ENCODE results near the gene FBXO48.

FBXO48 gene

GRCh38 chr2:68487773-68488355 lies 20.8 kb upstream of the FBXO48 start:
- no peaks in the 10 kb centered on the region for H3F3A ChIP-seq (ENCODE audit: insufficient read depth, low read length)

DNA sequence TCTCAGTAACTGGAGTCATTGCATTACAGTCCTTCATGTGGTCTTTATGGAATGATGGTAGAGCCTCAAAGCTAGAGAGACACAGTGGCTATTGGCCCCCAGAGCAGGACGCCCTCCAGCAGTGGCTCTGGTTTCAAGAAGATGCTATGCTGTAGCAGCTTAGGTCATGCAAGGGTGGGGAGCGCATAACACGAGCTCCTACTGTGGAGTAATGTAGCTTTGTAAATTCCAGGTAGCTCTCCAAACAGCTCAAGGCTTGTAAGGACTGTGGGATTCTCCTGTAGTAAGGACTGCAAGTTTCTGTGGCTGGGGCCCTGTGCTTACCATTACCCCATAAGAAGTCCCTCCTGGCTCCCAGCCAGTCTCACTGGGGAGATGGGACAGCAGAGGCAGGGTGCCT lies 15.9 kb upstream of the FBXO48 start:
- Histone ChIP-seq H3K36me3 (ENCODE audit: insufficient read depth, low read length) (no peaks in the 10 kb centered on the region), H3F3A (ENCODE audit: insufficient read depth, low read length) (no peaks in the 10 kb centered on the region), H3K4me2 (ENCODE audit: low read length) (no peak overlapping the region), H3K9me2 (ENCODE audit: low read depth, low read length) (no peaks in the 10 kb centered on the region), H3K4me1 (ENCODE audit: insufficient read depth, low read length, severe bottlenecking) (no peaks in the 10 kb centered on the region), H3K9me3 (ENCODE audit: low read length) (no peaks in the 10 kb centered on the region), H3K4me3 (ENCODE audit: low read depth, low read length, poor library complexity, severe bottlenecking) (no peak overlapping the region), H3K27me3 (ENCODE audit: insufficient read depth, low read length) (no peaks in the 10 kb centered on the region), H3K9ac (ENCODE audit: low read length) (no peak overlapping the region), H2AFZ (ENCODE audit: low read length) (no peak overlapping the region), H4K20me1 (ENCODE audit: insufficient read depth, low read length) (no peaks in the 10 kb centered on the region), H3K27ac (ENCODE audit: low read depth, low read length, poor library complexity, severe bottlenecking) (no peak overlapping the region), H3K79me2 (ENCODE audit: insufficient read depth, low read length) (no peaks in the 10 kb centered on the region)
- TF ChIP-seq EZH2 (IDR thresholded peaks at IDR 0.05; ENCODE audit: borderline replicate concordance, low read length) (no peak), CTCF (IDR thresholded peaks at IDR 0.05; ENCODE audit: low read length) (no peak)

More at GRCh38 chr2:68487773-68488355, 20.8 kb upstream of the FBXO48 start:
- H3K9me2 ChIP-seq (ENCODE audit: low read depth, low read length), result no peaks in the 10 kb centered on the region
- no peaks in the 10 kb centered on the region for H4K20me1 ChIP-seq (ENCODE audit: insufficient read depth, low read length)
- H3K4me1 ChIP-seq (ENCODE audit: insufficient read depth, low read length, severe bottlenecking), result peaks cover 5% of the 10 kb centered on the region
- H2AFZ ChIP-seq (ENCODE audit: low read length), result no peak overlapping the region
- H3K4me2 ChIP-seq (ENCODE audit: low read length), result no peak overlapping the region
- H3K4me3 ChIP-seq (ENCODE audit: low read depth, low read length, poor library complexity, severe bottlenecking), result no peak overlapping the region
- no peak overlapping the region for H3K9ac ChIP-seq (ENCODE audit: low read length)
- H3K9me3 ChIP-seq (ENCODE audit: low read length), result no peaks in the 10 kb centered on the region
- H3K79me2 ChIP-seq (ENCODE audit: insufficient read depth, low read length), result no peaks in the 10 kb centered on the region
- H3K27ac ChIP-seq (ENCODE audit: low read depth, low read length, poor library complexity, severe bottlenecking), result no peak overlapping the region
- TF ChIP-seq CTCF (IDR thresholded peaks at IDR 0.05; ENCODE audit: low read length) (peak; percentile 62), EZH2 (IDR thresholded peaks at IDR 0.05; ENCODE audit: borderline replicate concordance, low read length) (no peak)
- H3K27me3 ChIP-seq (ENCODE audit: insufficient read depth, low read length), result no peaks in the 10 kb centered on the region
- no peaks in the 10 kb centered on the region for H3K36me3 ChIP-seq (ENCODE audit: insufficient read depth, low read length)

DNA sequence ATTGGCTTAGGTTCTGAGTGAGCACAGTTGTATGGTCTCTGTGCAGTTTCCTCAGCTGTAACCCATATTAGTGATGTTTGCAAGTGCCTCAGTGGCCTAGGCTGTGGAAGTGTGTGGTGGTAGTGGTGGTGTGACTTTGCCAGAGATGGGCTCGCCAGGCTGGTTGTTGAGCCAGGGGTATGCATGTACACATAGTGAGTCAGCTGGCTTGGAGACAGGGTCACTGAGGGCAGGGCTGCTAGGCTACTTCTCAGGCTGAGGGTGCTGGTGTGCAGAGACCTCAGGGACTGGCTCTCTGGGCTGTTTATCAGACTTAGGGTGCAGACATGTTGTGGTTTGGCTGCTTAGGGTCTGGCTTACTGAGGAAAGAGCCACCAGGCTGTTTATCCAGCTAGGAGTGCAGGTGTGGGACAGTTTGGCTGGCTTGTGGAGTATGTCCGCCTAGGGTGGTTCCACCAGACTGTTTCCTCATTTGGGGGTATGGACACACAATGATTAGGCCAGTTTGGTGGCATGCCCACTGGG lies 15.3 kb upstream of the FBXO48 start:
- no peaks in the 10 kb centered on the region for H3F3A ChIP-seq (ENCODE audit: insufficient read depth, low read length)
- no peak overlapping the region for H3K4me3 ChIP-seq (ENCODE audit: low read depth, low read length, poor library complexity, severe bottlenecking)
- H3K9ac ChIP-seq (ENCODE audit: low read length), result no peak overlapping the region
- no peaks in the 10 kb centered on the region for H3K27me3 ChIP-seq (ENCODE audit: insufficient read depth, low read length)
- H2AFZ ChIP-seq (ENCODE audit: low read length), result no peak overlapping the region
- no peaks in the 10 kb centered on the region for H3K9me3 ChIP-seq (ENCODE audit: low read length)
- TF ChIP-seq CTCF (IDR thresholded peaks at IDR 0.05; ENCODE audit: low read length) (no peak), EZH2 (IDR thresholded peaks at IDR 0.05; ENCODE audit: borderline replicate concordance, low read length) (no peak)
- H3K9me2 ChIP-seq (ENCODE audit: low read depth, low read length), result no peaks in the 10 kb centered on the region
- H3K4me2 ChIP-seq (ENCODE audit: low read length), result no peak overlapping the region
- H4K20me1 ChIP-seq (ENCODE audit: insufficient read depth, low read length), result no peaks in the 10 kb centered on the region
- no peaks in the 10 kb centered on the region for H3K79me2 ChIP-seq (ENCODE audit: insufficient read depth, low read length)
- H3K4me1 ChIP-seq (ENCODE audit: insufficient read depth, low read length, severe bottlenecking), result no peaks in the 10 kb centered on the region
- no peak overlapping the region for H3K27ac ChIP-seq (ENCODE audit: low read depth, low read length, poor library complexity, severe bottlenecking)
- no peaks in the 10 kb centered on the region for H3K36me3 ChIP-seq (ENCODE audit: insufficient read depth, low read length)
